Dermis blood vessel endothelial cell (primary cell): ENCODE measurements around the gene REX1BD. TPM values are rescaled to one million over a fixed set of nuclear protein-coding genes. Genes with fewer than 3 reads are reported as not detected.
A peak's percentile ranks its signal among the peaks of the same experiment; 100 is the strongest.

Experiments
- DNase-seq: peaks from one replicate; pipeline ENCODE4 v3.0.0; 2010
- total RNA-seq: library from RNA; depleted of rRNA; stranded (reverse); fragments of >200 nt; gene quantifications from 2 replicates; pipeline ENCODE4 v1.2.3, GENCODE V29; 2014

Gene REX1BD
- total RNA-seq, 1 donor from 2014 or later = 91.2 TPM

DNA sequence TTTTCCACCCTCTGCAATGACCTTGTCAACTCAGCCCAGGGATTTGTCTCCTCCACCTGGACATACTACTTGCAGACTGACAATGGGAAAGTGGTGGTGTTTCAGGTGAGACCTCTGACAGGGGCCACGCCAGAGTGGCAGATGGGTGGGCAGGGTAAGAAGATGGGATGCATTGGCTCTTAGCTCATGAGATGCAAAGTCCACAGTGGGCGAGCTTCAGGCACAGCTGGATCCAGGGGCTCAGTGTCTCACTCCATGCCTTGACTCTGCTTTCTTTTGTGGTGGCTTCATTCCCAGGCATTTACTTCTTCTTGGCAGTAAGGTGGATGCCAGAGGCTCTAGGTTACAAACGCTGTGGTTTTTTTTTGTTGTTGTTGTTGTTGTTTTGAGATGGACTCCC is 27.4 kb downstream of the REX1BD start:
- DNase-seq = no peak

DNA sequence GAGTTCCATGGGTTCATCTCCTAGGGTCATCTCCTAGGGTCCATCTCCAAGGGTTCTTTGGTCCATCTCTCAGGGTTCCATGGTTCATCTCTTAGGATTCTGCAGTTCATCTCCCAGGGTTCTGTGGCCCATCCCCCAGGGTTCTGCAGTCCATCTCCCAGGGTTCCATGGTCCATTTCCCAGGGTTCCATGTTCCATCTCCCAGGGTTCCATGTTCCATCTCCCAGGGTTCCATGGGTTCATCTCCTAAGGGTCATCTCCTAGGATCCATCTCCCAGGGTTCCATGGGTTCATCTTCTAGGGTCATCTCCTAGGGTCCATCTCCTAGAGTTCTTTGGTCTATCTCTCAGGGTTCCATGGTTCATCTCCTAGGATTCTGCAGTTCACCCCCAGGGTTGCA is 29.0 kb downstream of the REX1BD start:
- DNase-seq = no peak

DNA sequence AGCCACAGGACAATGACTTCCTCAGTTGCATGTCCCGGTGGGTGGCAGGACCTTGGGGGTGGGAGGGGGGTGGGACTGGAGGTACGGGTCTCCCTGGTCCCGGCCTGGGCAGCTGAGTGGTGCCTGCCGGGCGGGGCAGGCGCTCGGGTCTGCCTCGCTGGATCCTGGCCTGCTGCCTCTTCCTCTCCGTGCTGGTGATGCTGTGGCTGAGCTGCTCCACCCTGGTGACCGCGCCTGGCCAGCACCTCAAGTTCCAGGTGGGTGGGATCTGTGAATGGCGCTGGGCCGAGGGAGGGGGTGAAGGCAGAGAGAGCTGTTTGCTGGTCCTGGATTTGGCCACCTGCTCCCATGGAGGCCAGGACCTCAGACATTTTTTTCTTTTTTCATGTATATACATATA is 29.6 kb downstream of the REX1BD start:
- DNase-seq = no peak

DNA sequence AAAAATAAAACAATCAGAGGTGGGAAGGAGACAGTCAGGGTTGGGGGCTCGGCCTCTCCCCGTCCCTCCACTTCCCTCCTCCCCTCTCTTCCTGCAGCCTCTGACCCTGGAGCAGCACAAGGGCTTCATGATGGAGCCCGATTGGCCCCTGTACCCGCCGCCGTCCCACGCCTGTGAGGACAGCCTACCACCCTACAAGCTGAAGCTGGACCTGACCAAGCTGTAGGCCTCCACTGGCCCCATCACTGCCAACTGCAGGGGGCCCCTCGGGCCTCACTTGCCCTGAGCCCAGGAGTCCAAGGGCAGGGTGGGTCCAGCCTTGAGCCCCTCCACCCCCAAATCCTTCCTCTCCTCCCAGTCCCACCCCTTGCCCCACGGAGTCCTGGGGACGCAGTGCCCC is 31.7 kb downstream of the REX1BD start:
- DNase-seq = no peak

DNA sequence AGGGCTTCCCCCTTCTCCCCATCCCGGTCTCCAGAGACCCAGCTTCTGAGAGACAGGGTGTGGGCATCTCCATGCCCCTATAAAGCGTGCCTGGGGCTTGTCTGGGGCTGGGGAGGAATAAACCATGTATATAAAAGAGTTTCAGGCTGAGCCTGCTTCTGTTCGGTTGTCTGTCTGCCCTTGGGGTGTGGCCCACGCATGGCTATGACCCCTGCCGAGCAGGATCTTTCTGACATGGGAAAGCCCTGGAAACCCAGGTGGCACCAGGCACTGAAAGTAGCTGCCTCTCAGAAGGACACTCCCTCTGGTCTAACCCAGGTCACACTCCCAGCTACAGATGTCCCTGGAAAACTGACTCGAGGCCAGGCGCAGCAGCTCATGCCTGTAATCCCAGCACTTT is 32.3 kb downstream of the REX1BD start:
- DNase-seq = no peak

DNA sequence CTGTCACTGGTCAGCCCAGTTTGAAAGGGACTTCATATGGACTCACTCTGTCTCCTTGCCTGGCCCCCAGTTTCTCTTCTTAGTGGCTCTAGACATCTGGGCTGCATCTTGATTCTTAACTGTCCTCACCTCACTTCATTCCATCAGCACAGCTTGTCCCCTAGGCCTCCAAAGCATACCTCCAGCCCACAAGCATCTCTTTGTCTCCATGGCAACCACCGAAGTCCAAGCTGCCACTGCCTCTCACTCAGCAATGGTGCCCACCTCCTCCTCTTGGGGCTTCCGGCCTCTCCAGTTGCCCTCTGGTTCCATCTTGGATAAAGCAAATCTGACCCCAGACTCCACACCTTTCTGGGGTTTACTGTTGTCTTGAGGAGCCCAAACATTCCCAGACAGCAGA is 38.3 kb downstream of the REX1BD start:
- DNase-seq = no peak

DNA sequence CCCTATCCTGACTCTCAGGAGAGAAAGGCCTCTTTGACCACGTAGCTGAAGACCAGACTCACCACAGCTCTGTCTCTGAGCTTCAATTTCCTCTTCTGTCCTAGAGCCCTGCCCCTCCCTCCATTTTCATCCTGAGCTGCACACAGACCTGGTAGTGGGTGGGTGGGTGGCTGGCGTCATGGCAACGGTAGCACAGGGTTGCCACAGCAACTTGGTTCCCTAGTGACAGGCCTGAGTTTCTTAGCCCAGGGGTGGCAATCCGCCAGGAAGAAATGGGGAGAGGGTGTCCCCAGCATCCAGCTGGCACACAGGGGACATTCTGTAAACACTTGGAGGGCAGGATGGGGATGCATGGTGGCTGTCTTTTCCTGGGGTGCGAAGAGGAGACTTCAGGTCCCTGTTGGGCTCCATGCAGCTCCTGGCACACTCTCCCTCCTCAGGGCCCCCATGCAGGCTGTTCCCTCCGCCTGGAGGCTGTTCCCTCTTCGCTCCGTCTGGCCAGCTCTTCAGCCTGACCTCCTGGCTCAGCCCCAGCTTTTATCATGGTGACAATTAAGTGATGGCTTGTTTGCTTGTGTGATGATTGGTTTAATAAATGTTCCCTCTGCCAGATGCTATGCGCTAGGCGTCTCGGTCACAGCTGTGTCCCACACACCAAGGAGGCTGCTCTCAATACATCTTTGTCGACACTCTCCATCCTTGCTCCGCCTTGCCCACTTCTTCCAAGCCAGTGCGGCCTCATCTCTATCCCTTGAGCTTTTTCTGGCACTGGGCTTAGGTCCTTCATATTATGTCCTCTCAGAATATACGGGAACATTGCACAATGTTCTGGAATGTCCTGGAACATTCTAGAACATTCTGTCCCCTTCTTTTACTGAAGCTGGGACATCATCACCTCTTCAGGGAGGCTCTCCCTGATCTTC is 40.8 kb downstream of the REX1BD start:
- no peak for DNase-seq

DNA sequence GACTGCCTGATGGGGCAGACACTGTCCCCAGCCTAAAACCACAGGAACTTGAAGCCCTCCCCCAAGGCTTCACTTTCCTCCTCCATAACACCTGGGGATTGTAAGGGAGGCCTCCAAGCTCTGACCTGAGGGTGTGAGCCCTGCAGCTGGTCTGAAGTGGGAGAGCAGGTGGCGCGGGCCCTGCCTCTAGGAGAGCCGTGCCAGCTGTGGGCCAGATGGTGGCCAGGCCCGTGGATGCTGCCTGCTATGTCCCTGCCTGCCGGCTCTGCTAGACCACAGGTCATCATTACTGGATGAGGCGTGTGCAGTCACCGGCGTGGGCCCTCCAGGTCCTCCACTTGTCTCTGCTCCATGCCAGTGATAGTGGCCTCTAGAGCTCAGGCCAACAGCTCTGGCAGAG is 44.7 kb downstream of the REX1BD start:
- no peak for DNase-seq

DNA sequence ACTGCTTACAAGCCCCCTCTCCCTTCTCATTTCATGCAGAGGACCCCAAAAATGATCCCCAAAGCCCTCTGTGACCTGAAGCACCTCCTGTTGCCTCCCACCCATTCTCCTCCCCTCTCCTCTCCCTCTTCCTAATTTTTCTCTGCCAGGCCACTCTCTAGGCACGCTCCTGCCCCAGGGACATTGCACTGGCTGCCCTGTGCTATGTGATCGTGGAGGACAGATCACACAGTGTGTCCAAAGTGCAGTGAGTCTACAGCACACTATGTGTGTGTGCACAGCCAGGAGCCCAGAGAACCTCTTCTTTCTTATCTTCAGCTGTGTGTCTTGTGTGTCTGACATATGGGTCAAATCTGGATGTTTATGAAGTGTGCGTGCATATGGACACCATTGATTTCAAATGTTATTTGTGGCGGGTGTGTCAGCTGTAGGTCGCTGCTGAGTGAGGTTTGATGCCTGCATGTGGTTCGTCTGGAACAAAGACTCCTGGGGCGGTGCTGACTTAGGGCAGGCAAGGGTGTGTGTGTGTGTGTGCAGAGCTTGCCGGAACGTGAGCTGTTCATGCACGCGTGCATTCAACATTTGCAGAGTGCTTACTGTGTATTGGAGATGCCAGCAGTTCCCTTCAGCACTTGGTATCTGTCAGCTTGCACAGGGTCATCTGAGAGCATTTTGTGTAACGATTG is 46.2 kb downstream of the REX1BD start:
- DNase-seq = no peak

DNA sequence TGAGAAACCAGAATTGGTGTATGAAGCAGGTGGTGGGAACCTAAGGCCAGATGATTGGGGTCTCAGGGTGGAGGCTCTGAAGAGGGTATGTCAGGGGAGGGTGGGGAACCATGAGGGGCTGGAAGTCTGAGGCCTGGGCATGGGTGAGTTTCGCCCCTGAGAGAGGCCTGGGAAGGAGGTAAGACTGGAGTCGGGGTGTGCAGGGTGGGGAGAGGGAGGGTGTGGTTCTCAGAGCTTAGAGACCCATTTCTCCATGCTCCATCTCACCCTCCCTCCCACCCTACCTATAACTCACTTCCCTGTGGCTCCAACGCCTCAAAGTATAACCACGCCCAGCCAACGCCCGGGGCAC is 47.2 kb downstream of the REX1BD start:
- DNase-seq = no peak

DNA sequence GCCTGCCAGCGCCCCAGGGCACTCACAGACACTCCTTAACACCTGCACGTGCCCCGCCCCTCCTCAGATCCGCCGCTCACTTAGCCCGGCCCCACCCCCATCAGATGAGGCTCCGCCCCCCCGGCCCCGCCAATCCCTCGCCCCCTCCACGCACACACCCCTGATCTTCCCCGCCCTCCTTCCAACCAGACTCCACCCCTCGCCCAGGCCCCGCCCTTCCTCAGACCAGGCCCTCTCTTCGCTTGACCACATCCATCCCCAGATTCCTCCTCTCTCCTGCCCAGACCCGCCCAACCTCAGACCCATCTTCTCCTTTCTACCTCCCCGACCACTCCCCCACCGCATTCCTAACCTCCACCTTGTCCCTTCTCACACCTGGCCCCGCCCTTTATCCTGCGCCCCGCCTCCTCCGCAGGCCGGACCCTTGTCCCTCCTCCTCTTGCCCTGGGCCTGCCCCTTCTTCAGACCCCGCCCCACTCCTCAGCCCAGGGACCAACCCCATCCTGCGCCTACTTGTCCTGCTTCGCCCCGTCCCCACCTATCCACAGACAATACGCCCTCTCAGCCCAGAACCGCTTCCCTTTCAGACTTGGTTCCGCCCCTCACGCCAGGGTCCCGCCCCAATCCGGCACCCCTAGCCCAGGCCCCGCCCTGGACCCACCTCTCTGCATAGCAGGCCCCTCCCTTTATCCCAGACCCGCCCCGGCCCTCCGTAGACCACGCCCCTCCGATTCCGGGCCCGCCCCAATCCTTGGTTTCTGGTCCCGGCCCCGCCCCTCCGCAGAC is 47.8 kb downstream of the REX1BD start:
- DNase-seq = peak; percentile 97

DNA sequence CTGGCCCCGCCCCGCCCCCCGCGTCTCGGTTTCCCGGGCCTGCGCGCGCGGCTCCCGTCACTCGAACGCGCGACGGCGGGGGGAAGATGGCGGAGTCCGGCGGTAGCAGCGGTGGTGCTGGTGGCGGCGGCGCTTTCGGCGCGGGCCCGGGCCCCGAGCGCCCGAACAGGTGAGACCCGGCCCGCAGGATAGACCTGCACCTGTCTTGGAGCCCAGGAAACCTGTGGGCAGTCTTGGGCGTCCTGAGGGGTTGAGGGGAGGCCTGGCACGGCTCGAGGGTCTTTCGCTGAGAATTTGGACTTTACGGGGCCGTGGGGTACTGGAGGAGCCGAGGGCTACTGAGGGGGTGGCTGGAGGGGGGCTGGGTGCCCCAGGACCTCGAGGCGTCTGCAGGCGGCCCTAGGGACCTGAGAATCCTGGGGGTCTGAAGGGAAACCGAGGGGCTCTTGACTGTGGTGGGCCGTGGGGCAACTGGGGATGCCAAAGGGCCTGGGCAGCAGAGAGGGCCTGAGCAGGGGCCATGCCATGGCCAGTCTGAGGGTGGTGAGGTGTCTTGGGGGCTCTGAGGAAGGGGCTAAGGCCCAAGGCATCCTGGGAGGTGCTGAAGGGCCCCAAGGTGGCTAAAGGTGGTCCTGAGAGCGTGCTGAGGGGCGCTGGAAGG is 48.5 kb downstream of the REX1BD start, which contains the start of gene KLHL26:
TSS of gene KLHL26 (plus strand) at position 60 of the 661 bp plus-strand sequence. CDS start at position 87, 27 bp downstream.
- DNase-seq = no peak

DNA sequence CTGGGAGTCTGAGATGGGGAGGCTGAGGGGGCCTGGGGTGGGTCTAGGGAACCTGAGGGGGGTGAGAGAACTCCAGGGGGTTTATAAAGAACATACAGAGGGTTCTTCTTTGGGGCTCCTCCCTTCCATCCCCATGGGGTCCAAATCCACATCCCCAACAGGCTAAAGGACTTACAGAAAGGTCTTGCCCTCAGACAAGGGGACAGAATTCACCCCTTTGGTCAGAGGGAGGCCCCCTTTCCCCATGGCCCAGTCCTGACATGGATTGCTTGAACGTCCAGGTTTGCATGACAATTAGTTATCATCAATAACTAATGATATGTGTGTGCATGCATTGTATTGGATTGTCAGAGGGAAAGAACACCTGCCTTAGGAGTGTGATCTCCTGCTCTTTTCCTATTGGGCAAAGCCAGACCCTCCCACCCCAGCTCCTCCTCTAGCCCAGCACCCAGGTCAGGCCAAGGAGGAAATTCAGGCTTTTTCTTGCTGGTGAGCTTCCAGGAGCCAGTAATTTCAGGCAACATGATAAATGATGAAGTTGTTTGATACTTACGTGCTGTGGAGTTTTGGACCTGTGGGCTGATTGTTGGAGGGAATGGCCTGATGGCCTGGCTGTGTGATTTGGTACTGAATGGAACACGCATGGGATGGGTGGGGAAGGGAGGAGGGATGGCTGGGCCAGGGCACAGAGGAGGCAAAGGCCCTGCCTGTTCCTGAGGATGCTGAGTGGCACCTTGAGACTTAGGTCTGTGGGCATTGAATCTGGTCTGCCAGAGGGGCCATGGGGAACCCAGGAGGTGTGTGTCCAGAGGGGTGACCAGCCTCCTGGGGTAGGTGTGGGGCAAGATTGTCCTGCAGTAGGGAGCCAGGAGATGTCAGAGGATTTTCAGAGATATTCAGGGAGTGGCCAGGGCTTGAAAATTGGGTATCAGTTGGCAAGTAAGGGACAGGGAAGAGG is 49.4 kb downstream of the REX1BD start:
- no peak for DNase-seq

DNA sequence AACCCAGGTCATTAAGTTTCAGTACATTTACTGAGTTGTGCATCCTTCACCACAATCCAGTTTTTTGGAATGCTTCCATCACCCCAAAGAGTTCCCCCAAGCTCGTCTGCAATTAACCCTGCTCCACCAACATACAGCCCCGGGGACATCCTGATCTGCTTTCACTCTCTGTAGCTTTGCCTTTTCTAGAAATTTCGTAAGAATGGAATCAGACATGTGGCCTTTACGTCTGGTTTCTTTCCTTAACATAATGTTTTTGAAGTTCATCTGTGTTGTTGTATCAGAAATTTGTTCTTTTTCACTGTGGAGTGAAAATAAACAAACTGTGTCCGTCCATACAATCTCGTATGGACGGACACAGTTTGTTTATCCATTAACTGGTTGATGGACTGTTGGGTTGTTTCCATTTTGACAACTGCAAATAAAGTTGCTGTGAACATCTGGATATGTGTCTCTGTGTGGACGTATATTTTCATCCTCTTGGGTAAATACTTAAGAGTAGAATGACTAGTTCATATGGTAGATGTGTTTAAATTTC is 51.2 kb downstream of the REX1BD start:
- DNase-seq = no peak

Other genes starting within 250 kb of the REX1BD start
- gene PGPEP1, start 248.2 kb upstream of the REX1BD start, total RNA-seq = 28.2 and 29.6 TPM in 2 replicates
- gene GDF15, start 202.6 kb upstream of the REX1BD start, total RNA-seq = 106 and 152 TPM in 2 replicates
- not detected in 2 replicates for gene LRRC25, start 191.2 kb upstream of the REX1BD start, total RNA-seq
- 88.8 and 96.7 TPM in 2 replicates for gene SSBP4, start 169.4 kb upstream of the REX1BD start, total RNA-seq
- gene ISYNA1, start 150.7 kb upstream of the REX1BD start, total RNA-seq = 35.4 and 69.7 TPM in 2 replicates
- 12.3 and 14.8 TPM in 2 replicates for gene ELL, start 66.7 kb upstream of the REX1BD start, total RNA-seq
- gene FKBP8, start 45.2 kb upstream of the REX1BD start, total RNA-seq = 216 and 253 TPM in 2 replicates
- gene KXD1, start 30.9 kb upstream of the REX1BD start, total RNA-seq = 58.0 and 91.2 TPM in 2 replicates
- gene UBA52, start 16.9 kb upstream of the REX1BD start, total RNA-seq = 755 and 1,061 TPM in 2 replicates
- not detected in 2 replicates for gene CRLF1, start 18.0 kb downstream of the REX1BD start, total RNA-seq
- under 0.01 TPM in 1 of 2 replicates, not detected in the other for gene TMEM59L, start 24.1 kb downstream of the REX1BD start, total RNA-seq
- 1.9 and 9.1 TPM in 2 replicates for gene KLHL26, start 48.2 kb downstream of the REX1BD start, total RNA-seq
- 1.2 and 1.8 TPM in 2 replicates for gene CRTC1, start 94.9 kb downstream of the REX1BD start, total RNA-seq
- gene COMP, start 202.5 kb downstream of the REX1BD start, total RNA-seq = not detected in 2 replicates
- 100 and 107 TPM in 2 replicates for gene UPF1, start 243.2 kb downstream of the REX1BD start, total RNA-seq